ENCODE results near the gene FNDC1. TPM values are rescaled to one million over a fixed set of nuclear protein-coding genes. Genes with fewer than 3 reads are reported as not detected.

FNDC1 gene
- total RNA-seq, 2 donors from 2014 or later, result 0.52 TPM; not detected in 1

DNA sequence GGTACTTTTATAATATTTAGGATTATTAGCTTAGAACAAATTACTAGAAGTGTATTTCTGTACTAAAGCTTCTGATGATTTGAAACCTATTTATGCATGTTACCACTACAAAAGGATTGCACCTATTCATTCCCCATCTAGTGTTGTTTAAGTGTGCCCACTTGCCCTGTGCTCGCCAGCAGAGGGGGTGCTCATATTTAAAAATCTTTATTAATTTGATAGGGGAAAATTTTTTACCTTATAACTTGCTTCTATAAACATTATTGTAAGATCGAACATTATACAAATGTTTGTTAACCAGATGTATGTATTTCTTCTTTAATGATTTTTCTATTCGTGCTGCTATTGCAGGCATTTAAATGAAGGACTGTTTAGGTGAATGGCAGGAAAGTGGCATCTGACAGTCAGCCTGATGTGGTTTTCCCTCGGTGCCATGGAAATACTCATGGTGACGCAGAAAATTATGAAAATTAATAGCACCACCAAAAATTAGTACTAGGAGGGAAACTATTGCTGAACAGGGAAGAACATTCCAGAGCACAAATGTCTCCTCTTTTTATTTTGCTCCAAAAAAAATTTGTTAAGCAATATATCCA is 44.1 kb upstream of the FNDC1 start:
- TF ChIP-seq POLR2A (IDR thresholded peaks at IDR 0.05), result no peak
- TF ChIP-seq, protein P1, sequence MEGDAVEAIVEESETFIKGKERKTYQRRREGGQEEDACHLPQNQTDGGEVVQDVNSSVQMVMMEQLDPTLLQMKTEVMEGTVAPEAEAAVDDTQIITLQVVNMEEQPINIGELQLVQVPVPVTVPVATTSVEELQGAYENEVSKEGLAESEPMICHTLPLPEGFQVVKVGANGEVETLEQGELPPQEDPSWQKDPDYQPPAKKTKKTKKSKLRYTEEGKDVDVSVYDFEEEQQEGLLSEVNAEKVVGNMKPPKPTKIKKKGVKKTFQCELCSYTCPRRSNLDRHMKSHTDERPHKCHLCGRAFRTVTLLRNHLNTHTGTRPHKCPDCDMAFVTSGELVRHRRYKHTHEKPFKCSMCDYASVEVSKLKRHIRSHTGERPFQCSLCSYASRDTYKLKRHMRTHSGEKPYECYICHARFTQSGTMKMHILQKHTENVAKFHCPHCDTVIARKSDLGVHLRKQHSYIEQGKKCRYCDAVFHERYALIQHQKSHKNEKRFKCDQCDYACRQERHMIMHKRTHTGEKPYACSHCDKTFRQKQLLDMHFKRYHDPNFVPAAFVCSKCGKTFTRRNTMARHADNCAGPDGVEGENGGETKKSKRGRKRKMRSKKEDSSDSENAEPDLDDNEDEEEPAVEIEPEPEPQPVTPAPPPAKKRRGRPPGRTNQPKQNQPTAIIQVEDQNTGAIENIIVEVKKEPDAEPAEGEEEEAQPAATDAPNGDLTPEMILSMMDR (IDR thresholded peaks at IDR 0.05), result no peak
- Histone ChIP-seq H3K4me1 (peaks cover 5% of the 10 kb centered on the region), H3K27ac (no peak overlapping the region), H3K36me3 (replicated peaks in 1 of 2; ENCODE audit: insufficient read depth in 1 of 2, low read depth in 2 of 2) (no peaks in the 10 kb centered on the region), H3K9me3 (no peaks in the 10 kb centered on the region), H3K4me3 (no peak overlapping the region), H3K27me3 (no peaks in the 10 kb centered on the region)
- no peak for ATAC-seq
- intact Hi-C loops (cut with DNase I), result no loop called here
- DNase-seq, result no peak
- WGBS, 2 donors, result 74 to 77% methylated on average over 5 of the region's 5 CpGs

DNA sequence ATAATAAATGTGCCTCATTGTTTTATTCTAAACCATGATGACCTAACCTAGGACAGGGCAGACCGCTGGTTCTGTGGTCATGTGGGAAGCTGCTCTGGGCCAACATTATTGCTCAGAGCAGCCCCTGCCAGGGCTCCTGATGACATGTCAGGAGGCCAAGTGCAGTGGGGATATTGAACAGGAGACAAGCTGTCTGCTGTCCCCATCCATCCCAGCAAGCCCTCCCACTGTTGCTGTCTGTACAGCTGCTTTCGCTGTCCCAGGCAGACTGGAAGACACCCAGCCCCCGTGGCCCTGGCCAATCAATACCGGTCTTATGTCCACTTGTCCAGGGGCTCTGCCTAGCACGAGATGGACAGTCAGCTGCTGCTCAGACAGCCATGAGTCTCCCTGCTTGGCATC is 43.2 kb upstream of the FNDC1 start:
- TF ChIP-seq, protein P1 (IDR thresholded peaks at IDR 0.05), result no peak
- TF ChIP-seq POLR2A (IDR thresholded peaks at IDR 0.05), result no peak
- Histone ChIP-seq H3K9me3 (no peaks in the 10 kb centered on the region), H3K27ac (no peak overlapping the region), H3K36me3 (replicated peaks in 1 of 2; ENCODE audit: insufficient read depth in 1 of 2, low read depth in 2 of 2) (no peaks in the 10 kb centered on the region), H3K4me1 (peaks cover 5% of the 10 kb centered on the region), H3K4me3 (no peak overlapping the region), H3K27me3 (no peaks in the 10 kb centered on the region)
- no peak for ATAC-seq
- 67 to 73% methylated on average over 4 to 5 of the region's 5 CpGs for WGBS, 2 donors
- DNase-seq, result no peak
- intact Hi-C loops (cut with DNase I), result no loop called here

DNA sequence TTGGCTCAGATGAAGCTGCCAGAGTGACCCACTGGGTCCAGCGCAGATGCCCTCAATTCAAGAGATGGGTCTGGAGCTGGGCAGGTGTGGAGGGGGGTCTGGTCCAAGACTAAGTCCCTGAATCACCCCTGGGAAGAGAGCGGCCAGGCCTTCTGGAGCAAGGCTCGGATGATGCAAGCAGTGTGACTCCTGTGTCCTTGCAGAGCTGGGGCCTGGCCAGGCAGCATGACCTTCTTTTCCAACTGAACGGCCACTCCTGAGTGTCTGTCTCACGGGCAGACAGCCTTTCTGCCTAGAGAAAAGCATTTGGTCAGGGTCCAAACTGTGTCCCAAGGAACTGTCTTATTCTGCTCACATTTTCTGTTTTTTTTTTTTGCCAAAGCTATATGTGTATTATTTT is 42.6 kb upstream of the FNDC1 start:
- WGBS, 2 donors, result 53 to 59% methylated on average over 5 of the region's 5 CpGs
- no peak overlapping the region for H3K4me3 ChIP-seq
- TF ChIP-seq, protein P1 (IDR thresholded peaks at IDR 0.05), result no peak
- no peaks in the 10 kb centered on the region for H3K27me3 ChIP-seq
- no peak overlapping the region for H3K27ac ChIP-seq
- DNase-seq (peak in 1 of 4 donors; percentile 31), ATAC-seq (no peak)
- peaks cover 5% of the 10 kb centered on the region for H3K4me1 ChIP-seq
- intact Hi-C loops (cut with DNase I), result no loop called here
- no peaks in the 10 kb centered on the region for H3K36me3 ChIP-seq (replicated peaks in 1 of 2; ENCODE audit: insufficient read depth in 1 of 2, low read depth in 2 of 2)
- no peaks in the 10 kb centered on the region for H3K9me3 ChIP-seq

DNA sequence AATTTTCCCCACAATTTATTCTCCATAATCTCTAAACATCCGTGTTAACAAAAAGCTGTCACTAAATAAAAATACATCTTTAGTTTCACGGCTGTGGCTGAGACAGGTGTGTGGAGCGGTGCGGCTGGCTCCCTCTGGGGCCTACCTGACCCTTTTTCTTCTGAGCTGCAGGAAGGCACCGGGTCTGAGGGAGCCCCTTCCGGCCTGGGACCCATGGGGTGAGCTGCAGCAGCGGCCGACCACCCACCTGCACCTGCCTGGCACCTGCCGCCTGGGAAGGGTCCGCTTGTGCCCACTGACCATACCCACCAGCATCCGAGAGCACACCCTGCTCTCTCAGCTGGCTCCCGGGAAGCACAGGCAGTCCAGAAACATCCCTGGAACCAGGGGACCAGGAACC is 41.5 kb upstream of the FNDC1 start:
- Histone ChIP-seq H3K36me3 (replicated peaks in 1 of 2; ENCODE audit: insufficient read depth in 1 of 2, low read depth in 2 of 2) (no peaks in the 10 kb centered on the region), H3K27me3 (no peaks in the 10 kb centered on the region), H3K4me3 (no peak overlapping the region), H3K4me1 (peaks cover 5% of the 10 kb centered on the region), H3K27ac (no peak overlapping the region), H3K9me3 (no peaks in the 10 kb centered on the region)
- TF ChIP-seq, protein P1 (IDR thresholded peaks at IDR 0.05), result no peak
- TF ChIP-seq POLR2A (IDR thresholded peaks at IDR 0.05), result no peak
- intact Hi-C loops (cut with DNase I), result no loop called here
- DNase-seq, result no peak
- no peak for ATAC-seq
- WGBS, 2 donors, result 89 to 90% methylated on average over 8 to 11 of the region's 12 CpGs

DNA sequence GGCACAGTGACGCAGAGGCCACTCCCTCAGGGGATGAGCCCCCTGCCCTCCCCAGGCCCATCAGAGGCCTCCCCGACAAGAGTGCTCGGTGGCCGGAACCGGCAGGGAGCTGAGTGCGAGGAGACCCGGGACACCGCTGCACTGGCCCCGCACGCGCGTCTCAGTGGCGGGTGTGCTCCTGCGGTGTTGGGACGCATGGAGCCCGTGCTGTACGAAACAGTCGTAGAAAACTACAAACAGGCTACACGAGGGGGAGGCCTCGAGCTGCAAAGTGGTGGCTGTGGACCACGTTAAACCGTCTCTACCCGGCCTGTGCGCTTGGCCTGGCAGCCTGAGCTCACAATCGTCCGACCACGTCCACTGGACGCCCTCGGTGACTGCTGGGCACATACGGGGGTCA is 40.2 kb upstream of the FNDC1 start:
- H3K4me1 ChIP-seq, result peaks cover 5% of the 10 kb centered on the region
- WGBS, 2 donors, result 89 to 92% methylated on average over 23 to 29 of the region's 30 CpGs
- H3K4me3 ChIP-seq, result no peak overlapping the region
- DNase-seq (no peak), ATAC-seq (no peak)
- H3K27me3 ChIP-seq, result no peaks in the 10 kb centered on the region
- H3K36me3 ChIP-seq (replicated peaks in 1 of 2; ENCODE audit: insufficient read depth in 1 of 2, low read depth in 2 of 2), result no peaks in the 10 kb centered on the region
- H3K27ac ChIP-seq, result no peak overlapping the region
- no peaks in the 10 kb centered on the region for H3K9me3 ChIP-seq
- intact Hi-C loops (cut with DNase I), result no loop called here
- no peak for TF ChIP-seq POLR2A (IDR thresholded peaks at IDR 0.05)
- TF ChIP-seq, protein P1 (IDR thresholded peaks at IDR 0.05), result no peak
